ENCODE measurements around the gene MAP4K2. TPM values are rescaled to one million over a fixed set of nuclear protein-coding genes. Genes with fewer than 3 reads are reported as not detected.

MAP4K2 gene
- total RNA-seq, 1 experiment from 2014 or later, result 13.9 TPM

DNA sequence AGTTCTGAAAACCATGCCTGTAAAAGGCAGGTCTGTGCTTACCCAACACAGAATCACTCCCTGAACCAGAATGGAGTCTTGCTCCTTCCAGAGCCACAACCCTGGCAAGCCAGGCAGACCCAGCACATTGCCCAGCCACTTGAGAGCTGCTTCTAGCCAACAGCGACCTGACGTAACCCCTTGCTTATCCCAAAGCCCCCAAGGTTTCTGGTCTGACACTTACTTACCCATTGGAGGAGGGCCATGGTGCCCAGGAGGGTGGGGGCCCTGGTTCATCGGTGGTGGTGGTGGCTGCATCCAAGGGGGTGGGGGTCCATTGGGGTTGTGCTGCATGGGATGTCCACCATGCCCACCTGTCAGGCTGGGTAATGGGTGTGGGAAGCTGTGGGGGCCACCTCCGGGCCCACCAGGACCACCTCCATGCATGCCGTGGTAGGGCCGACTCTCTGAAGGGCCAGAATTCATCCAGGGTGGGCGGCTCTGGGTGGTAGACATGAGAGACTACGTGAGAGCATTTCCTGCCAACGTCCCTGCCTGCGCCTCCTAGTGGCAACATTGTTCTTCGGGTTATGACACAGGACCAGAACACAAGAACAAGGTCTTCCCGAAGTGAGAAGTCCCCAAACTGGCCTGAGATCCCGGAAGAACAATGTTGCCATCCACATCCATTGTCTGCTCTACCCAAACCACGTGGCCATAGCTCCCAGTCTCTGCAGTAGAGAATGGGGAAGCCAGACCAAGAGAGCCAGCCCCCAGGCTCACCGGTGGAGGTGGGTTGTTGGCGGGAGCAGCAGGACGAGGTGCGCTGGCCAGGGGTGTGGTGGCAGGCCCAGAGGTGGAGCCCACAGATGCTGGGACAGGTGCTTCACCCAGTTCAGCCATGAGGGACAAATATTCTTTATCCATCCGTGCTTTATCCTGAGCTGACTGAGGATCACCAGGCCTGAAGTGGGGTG, 35.4 kb downstream of the MAP4K2 start:
- peak; percentile 52 for DNase-seq (ENCODE audit: low read depth)

DNA sequence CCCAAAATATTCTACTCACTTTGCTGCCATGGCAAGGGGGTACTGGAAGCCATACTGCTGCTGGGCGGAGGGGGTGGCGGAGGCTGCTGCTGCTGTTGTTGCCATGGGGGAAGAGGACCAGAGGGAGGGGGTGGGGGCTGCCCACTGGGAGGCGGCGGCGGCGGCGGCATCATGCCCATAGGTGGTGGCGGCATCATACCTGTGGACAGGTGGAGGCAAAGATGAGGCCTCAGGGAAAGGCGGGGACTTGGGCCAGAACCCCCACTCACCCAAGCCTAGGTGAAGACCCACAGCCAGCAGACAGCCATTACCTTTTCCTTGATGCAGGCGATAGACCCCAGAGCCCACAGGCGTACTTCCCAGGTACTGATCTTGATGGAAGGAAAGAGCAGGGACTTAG, 36.1 kb downstream of the MAP4K2 start:
- DNase-seq (ENCODE audit: low read depth), result no peak

DNA sequence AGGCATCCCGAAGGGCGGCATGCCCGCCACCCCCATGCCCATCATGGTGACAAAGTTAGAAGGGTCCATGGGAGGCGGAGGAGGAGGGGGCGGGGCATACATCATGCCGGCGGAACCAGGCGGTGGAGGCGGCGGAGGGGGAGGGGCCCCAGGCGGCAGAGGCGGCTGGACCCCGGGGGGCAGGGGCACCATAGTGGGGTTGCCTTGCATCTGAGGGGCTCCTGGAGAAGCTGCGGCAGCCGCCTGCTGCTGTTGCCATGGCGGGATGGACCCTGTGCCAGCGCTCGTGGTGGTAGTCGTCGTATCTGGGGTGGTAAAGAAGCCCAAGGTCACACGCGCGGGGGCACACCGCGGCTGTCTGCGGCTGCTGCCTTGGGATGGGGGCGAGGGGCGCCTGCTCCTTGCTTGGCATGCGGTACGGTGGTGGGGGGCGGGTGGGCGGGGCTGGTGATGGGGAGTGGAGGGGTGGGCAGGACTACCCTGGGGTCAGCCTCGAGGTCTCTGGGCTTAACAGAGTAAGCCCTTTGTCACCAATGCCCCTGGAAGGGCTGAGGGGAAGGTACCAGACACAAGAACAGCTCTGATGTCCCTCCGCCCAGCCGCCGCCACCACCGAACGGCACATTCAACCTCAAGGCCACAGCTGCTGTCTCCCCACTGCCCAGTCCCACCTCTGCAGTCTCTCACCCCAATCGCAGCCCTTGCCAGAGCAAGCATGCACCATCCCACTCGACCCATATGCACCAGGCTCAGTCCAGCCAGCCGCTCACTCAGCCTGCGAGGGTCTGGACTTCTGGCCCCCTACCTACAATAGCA, 37.0 kb downstream of the MAP4K2 start:
- no peak for DNase-seq (ENCODE audit: low read depth)

DNA sequence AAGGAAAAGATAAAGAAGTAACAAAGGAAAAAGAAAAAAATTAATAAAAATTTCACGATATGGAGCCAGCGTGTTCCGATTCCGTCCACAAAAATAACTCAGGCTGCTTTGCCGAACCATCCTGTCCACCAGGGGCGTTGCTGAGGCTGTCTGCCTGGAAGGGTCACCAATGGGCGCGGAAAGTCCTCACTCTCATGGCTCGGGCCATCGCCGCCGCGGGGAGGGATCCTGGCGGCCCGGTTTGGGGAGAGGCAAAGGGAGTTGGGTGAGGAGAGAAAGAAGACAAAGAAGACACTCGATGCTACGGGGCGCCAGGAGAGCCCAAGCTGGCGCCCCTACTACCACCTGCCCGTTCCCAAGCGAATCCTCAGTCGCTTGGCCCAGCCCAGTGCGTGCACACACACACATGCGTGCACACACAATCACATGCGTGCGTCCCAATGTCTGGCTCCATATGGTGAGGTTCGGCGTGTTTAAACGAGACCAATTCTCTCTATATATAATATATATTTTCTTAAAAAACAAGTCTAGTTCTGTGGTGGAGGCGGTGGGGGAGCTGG, 37.6 kb downstream of the MAP4K2 start:
- DNase-seq (ENCODE audit: low read depth), result no peak

DNA sequence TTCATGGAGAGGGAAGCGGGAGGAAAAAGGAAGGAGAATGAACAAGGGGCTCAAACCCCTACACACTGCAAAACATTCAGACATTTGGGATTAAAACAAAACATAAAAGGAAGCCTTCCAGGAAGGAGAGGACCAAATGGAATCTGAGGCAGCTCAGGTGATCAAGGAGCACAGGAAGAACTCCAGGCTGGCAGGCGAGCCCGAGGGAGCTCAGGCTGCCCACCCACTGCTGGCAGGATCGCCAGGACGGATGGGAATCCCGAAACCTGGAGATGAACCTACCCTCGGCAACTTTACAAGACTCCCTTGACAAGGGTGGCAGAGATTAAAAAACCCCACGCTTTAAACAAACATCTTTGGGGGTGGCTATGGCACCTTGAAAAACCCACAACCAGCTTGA, 38.3 kb downstream of the MAP4K2 start:
- DNase-seq (ENCODE audit: low read depth), result no peak

DNA sequence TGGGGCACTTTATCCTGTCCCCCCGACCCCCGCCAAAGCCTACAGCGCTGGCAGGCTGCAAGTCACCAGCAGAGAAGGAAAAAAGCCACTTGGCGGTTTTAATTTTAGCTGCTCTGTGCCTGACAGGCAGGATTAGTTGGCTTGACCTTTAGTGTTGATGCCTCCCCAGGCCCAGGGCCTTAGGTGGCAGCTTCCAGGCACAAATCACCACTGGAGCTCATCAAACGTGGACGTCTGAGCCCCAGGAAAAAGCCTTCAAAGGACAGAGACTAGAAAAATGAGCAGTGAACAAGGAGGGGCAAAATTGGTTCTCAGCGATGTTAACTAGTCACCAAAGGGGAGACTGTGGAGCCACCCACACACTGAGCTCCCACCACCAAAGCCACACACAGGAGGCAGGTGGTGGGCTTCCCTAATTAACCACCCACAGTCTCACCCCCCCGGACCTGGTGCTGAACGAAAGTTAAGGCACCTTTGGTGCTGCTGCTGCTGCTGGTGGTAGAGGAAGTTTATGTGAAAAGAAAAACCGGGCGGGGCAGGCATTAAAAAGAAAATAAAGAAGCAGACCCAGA, 38.9 kb downstream of the MAP4K2 start:
- DNase-seq (ENCODE audit: low read depth), result no peak

DNA sequence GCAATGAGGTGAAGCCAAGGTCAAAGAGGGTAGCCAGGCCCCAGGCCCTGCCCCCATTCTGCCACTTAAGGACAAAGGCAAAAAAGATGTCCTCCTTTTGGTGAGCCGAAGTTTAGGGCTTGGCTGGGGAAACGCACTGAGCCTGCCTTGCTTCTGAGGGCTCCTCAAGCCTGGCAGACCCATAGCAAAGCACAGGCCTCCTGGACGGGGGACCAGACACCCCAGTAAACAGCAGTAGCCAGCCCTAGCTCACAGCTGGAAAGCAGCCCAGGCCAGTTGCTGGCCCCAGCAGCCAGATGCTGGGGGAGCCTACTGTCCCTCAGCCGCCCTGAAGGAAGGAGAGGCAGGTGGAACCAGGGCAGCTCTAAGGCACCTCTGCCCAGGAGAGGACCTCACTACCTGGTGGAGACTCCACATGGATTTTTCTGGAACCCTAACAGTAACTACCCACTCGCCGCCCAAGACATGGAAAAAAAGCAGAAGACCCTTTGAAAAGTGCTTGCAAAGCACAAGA, 39.4 kb downstream of the MAP4K2 start:
- DNase-seq (ENCODE audit: low read depth), result no peak

DNA sequence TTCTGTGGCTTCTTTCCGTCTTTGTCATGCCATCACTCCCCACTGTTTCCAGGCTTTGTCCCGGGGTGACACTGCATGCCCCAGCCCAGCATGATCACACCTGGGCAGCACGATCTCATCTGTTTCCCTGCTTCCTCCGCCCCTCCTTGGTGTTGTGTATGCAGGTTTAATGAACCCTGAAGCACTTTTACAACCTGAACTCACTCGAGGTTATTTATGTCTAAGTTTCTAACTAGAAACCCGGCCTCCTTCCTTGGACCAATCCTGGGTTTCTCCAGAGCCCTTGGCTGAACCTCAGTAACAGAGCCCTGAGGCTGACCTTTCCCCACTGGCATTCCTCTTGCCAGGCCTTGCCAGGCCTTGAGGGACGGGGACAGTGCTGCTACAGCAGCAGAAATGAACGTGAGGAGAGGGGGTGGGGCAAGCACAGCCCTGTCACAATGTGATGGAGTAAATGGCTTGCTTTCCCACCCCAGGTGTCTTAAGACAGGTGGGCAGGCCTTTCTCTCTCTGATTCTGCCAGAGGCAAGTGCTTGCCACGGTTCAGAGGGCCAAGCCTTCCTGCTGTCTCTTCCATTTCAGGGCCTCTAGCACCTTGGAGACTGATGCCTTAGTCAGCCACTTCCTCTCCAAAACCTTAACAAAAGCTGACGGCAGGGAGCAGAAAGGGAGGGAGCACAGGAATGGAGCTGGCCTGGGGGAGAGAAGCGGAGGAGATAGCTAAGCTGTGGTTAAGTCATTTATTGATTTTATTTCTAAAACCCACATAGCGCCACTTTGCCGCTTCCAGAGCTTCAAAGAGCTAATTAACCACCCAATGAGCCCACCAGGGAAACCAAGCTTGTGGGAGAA, 40.1 kb downstream of the MAP4K2 start:
- DNase-seq (ENCODE audit: low read depth), result no peak

DNA sequence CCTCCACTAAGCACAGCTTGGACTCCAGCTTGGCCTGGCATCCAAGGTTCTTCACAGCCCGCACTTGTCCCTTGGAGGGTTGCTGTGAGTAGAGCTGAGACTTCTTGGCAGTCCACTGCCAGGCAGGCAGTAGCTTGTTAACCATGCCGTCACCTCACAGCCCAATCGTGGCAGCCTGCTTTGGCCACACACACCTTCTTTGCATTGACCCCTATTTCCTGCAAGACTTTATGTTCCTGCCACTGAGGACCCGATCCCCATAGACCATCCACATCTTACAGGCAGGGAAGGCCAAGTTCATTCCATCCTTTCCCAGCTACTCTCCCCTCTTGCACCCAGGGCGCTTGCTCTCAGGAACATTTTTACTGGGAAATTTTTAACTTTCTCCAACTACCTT, 40.7 kb downstream of the MAP4K2 start:
- DNase-seq (ENCODE audit: low read depth), result no peak

DNA sequence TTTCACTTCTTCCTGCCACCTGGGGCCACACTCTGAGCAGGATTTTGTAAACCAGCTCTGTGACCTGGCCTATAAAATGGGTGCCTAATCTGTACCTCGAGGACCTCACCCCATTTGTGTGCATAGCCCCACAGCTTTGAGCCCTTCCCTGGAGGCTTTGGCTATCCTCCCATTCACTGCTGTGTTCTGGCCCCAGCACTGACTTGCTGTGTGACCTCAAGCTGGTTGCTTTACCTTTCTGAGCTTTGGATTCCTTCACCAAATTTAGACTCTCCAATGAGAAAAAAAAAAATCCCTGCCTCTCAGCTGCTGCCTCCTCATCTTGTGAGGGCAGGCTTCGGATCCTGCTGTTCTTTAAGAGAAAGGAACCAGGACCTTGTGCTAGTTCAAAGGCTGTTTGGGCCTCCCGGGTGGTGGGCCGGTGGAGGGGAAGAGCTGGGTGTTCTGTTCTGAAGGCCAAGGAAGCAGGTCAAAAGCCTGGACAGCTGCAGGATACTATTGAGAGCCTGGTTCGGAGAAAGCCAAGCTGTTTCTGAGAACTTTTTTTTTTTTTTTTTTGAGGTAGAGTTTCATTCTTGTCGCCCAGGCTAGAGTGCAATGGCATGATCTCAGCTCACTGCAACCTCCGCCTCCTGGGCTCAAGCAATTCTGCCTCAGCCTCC, 42.1 kb downstream of the MAP4K2 start:
- DNase-seq (ENCODE audit: low read depth), result no peak

DNA sequence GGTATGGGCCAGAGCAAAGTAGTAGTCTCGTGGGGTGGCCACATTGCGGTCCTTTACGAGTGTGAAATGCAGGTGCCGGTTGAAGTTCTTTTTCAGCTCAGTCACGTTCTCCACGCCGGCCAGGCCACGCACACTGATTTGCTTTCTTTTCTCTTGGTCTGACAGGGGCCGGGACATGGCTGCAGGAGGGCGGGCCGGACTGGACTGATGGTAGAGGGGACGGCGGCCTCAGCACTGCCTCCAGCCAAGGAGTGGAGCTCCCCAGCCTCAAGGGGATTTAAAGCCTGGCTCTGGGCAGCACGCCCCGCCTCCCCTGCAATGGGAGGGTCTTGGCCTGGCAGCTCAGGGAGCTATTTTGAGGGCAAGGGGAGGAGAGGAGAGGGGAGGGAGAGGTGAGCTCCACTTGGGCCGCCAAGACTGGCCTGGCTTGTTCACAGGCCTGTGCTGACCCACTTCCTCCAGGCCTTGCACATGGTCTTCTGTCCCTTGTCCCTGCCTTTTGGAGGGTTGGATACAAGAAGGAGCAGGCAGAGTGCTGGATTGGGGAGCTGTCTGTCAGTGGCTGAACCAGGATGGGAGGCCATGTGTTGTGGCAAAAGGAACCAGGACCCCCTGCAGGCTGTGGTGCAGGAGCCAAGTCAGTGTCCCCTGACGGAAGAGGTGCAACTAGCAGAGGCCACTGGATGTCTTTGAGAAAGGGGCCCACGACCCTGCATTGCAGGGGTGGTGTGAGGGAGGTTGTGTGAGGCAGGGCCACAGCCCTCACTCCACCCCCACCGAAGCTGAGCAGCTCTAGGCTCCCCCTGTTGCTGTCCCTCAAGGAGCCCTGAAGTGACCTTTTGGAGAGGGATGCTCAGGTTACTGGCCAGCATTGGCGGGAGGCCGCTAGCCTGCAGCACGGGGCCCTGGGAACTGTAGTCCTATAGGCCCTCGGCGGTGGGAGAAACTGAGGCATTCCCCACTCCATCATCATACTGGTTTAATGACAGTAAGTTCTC, 43.0 kb downstream of the MAP4K2 start, which contains the start of gene PYGM:
Gene PYGM (minus strand): TSS at position 253 of the 998 bp plus-strand sequence. CDS start 76 bp downstream, at position 177.
- no peak for DNase-seq (ENCODE audit: low read depth)

DNA sequence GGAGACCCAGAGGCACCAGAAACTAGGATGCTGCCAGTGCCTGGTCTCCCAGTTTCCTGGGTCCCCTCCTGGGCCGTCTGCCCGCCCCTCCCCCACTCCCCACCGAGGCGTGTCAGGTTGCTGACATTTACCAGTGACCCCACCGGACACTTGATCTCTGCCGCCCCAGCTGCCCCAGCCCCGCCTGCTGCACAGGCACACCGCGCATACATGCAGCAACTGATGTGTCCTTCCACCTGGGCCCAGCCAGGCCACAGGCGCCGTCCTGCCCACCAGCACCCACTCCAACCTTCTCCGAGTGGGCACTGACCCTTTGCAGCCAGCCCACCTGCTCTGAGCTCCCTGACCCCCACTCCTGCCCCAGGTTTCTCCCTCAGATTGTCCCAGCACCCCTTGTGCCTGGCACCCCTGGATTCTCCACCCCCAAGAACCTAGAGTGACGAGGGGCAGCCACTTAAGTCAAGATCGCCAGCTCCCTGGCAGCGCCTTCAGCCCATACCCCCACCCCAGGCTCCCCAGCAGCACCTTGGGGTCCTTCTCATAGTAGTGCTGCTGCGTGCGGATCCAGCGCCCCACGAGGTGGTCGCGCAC, 43.8 kb downstream of the MAP4K2 start:
- no peak for DNase-seq (ENCODE audit: low read depth)

DNA sequence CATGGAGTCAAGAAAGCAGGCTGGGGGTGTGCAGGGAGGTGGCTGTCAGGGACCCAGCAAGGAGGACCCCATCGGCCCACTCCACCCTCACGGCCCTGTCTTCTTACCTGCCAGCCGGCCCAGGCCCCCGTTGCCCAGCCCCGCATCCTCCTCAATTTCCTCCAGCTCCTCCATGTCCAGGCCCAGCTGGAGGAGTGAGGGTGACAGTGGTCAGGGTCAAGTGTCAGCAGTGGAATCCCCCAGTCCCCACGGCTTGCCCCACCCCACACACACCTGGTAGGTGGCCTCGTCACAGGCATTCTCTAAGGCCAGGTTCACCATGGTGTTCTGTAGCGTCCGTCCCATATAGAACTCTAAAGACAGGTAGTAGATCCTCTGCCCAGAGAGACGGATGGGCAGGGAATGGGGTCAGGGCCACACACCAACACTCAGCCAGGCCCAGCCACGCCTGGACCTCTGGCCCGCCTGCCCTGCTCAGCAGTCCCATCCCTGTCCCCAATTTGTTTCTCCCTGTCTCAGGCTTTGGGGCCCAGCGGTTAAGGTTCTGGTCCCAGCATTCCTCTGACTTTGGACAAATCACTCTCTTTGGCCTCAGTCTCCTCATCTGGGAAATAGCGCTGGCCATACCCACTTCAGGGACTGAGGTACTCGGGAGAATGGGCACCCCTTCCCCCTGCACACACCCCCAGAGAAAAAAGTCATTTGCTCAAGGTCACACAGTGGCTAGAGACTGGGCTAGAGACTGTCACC, 44.5 kb downstream of the MAP4K2 start:
- DNase-seq (ENCODE audit: low read depth), result no peak

DNA sequence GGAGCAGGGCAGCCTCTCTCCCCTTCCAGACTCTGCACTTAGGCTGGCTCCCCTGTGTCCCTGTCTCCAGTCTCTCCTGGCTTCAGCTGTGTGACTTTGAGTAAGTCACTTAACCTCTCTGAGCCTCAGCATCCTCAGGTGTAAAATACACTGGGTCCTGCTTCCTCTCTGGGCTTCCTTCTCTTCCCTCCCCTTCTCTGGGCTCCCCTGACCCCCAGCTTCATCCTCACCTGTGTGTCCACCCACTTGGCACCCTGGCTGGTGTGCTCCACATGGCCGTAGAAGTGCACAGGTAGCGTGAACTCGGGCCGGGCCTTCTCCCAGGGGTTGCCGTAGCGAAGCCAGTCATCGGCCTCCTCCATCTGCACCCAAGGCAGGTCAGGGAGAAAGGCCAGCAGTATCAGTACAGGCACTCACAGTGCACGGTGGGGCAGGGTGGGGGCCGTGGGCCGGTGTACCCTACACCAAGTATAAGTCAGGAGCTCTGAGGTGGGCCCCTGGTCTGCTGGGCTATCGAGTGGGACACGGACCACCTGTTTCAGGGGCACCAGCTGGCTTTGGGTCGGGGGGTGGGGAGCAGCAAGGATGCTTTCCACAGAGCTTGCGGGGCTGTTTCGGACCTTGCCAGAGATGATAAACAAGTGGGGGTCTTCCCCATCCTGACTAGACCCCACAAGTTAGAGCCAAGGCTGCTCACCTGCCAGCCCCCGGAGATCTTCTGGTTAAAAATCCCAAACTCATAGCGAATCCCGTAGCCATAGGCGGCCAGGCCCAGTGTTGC, 45.3 kb downstream of the MAP4K2 start:
- no peak for DNase-seq (ENCODE audit: low read depth)

DNA sequence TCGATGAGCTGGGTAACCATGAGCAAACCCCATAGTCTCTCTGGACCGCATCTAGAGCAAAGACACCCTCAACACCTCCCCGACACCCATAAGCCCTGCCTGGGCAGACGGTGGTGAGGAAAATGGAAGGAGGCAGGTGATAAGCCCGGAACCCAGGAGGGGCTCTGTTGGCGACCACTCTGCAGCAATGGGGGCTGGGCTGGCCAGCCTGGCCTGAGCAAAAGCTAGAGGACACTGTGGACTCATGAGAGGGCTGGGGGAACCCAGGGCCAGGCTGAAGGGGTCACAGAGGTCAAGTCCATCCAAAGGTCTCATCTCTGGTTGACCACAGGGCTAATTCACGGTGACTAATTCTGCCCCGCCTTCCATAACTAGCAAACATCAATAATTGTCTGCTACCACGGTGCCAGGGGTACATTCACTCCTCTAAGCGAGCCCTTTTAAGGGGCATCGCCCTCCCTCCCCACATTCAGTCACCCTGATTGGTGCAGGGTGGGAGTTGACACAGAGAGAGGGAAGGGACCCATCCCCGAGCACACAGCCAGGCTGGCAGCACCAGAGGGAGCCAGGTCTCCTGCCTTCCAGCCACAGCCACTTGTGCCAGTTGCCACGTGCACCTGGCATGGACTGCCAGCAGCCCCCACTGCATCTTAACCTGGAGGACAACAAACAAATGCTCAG, 47.2 kb downstream of the MAP4K2 start:
- no peak for DNase-seq (ENCODE audit: low read depth)

DNA sequence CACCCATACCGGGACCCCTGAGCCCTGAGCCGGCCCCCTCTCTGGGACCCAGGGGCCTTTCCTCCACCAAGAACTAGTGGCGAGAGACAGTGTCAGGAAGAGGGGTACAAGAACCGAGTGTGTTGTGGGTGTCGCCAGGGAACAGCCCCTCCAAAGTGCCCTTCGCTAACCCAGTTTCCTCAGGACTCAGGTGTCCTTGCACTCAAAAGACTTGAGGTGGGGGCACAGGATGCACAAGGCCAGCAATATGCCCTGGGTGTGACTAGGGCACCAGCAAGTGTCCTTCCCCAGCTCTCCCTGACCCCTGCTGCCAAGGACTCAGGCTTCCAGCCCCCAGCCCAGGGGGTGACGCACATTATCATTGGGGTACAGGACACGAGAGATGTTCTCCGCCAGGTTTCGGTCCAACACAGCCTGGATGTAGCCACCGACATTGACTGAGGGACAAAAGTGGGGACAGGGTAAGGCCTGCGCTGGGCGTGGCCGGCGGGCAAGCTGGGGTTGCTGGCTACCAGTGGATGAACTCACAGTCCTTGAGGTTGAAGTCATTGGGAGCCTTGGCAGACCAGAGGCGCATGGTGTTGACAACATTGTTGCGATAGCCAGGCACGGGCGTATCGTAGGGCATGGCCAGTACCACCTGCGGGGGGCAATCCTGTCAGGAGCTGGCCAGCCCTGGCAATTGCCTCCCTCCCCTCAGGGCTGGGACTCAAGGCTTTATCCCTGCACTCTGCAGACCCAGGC, 47.9 kb downstream of the MAP4K2 start:
- no peak for DNase-seq (ENCODE audit: low read depth)

All from RPMI7951 (cell line).